ENCODE measurements around the gene CARMIL3. TPM values are rescaled to one million over a fixed set of nuclear protein-coding genes. Genes with fewer than 3 reads are reported as not detected.

CARMIL3 gene
- total RNA-seq, 1 experiment from 2014 or later, result 0.71 TPM

- Histone ChIP-seq H3K9ac (ENCODE audit: low read length) (no peak overlapping the region), H3K27me3 (ENCODE audit: insufficient read depth, low read length) (no peaks in the 10 kb centered on the region), H3K4me3 (replicated peaks in 1 of 2; ENCODE audit: low read depth in 1 of 2, low read length in 2 of 2) (no peak overlapping the region), H3K79me2 (ENCODE audit: insufficient read depth, low read length) (no peaks in the 10 kb centered on the region), H3K27ac (ENCODE audit: low read depth, low read length) (no peak overlapping the region), H3K9me3 (ENCODE audit: control insufficient read depth in 1 of 2, insufficient read depth in 1 of 2, low read depth in 1 of 2, low read length in 2 of 2) (peaks cover 0 to 5% of the 10 kb centered on the region in 2 experiments; a peak in 1 of 4 replicates), H2AFZ (ENCODE audit: low read depth, low read length, poor library complexity, severe bottlenecking) (no peak overlapping the region), H4K20me1 (ENCODE audit: insufficient read depth) (no peaks in the 10 kb centered on the region), H3K4me2 (ENCODE audit: low read length) (no peak overlapping the region), H3K36me3 (ENCODE audit: control insufficient read depth in 1 of 2, insufficient read depth in 2 of 2, low read length in 2 of 2) (no peaks in the 10 kb centered on the region), H3K4me1 (ENCODE audit: control insufficient read depth in 1 of 2, insufficient read depth in 2 of 2, low read length in 2 of 2) (peaks cover 2 to 9% of the 10 kb centered on the region in 2 experiments; a peak in 3 of 4 replicates), H3K9me2 (ENCODE audit: insufficient read depth) (no peaks in the 10 kb centered on the region)
- TF ChIP-seq CTCF (IDR thresholded peaks at IDR 0.05 in 2 of 3, conservative IDR thresholded peaks at IDR 0.05 in 1 of 3; ENCODE audit: borderline replicate concordance in 1 of 3, insufficient read depth in 1 of 3, low read depth in 2 of 3, low read length in 2 of 3) (no peak), SIN3A (IDR thresholded peaks at IDR 0.05; ENCODE audit: low read depth) (no peak), MAX (IDR thresholded peaks at IDR 0.05) (no peak), POLR2A (IDR thresholded peaks at IDR 0.05; ENCODE audit: borderline replicate concordance, extremely low read depth, insufficient read depth, insufficient read length) (no peak), CBX3 (IDR thresholded peaks at IDR 0.05; ENCODE audit: low read depth) (no peak), ZNF274 (IDR thresholded peaks at IDR 0.05; ENCODE audit: low read depth, low read length) (no peak), SP1 (IDR thresholded peaks at IDR 0.05; ENCODE audit: low read depth) (no peak), RAD21 (IDR thresholded peaks at IDR 0.05; ENCODE audit: low read depth) (no peak), CEBPB (IDR thresholded peaks at IDR 0.05; ENCODE audit: low read depth) (no peak)
- DNase-seq (ENCODE audit: low read depth, low spot score) (no peak), ATAC-seq (no peak)
- no TSS peak for BruUV-seq (replicated peaks)
- ChIA-PET POLR2A (interaction anchor here (1.0 to 3.6 kb wide), 4 partner anchors 9 to 49 kb away, joined by 3 to 20 read pairs (median 8); partner anchors contain the start of gene PCK2), RAD21 (ENCODE audit: low non-redundant PET in 1 of 2, low total read pairs in 2 of 2, uncharacterized antibody in 2 of 2, unreplicated experiment in 2 of 2) (interaction anchor here (1.0 to 1.5 kb wide), 2 partner anchors 9 to 49 kb away, joined by 3 to 4 read pairs; no protein-coding TSS in a partner anchor), CTCF (interaction anchor here (0.5 to 5.5 kb wide), 3 partner anchors 14 to 63 kb away, joined by 3 to 116 read pairs (median 73); partner anchors contain the start of gene PCK2)
- intact Hi-C loops (cut with micrococcal nuclease), result no loop called here
These were observed 55.0 kb downstream of the CARMIL3 start for GRCh38 chr14:24106672-24107271.

Data from HCT116 (cell line).